B cell (primary cell): ENCODE data around the gene ATP11B. TPM values are rescaled to one million over a fixed set of nuclear protein-coding genes. Genes with fewer than 3 reads are reported as not detected.

ENCODE experiments used
- ATAC-seq: fragments of 200-7000 bp; cut with Tn5 transposase; one replicate; pipeline ENCODE4 v1.10.0; 2021; ENCODE audit warnings: low read depth, mild to moderate bottlenecking, moderate number of reproducible peaks, moderate library complexity
- CTCF ChIA-PET: fragments of 350-600 bp; sonication (Branson Sonifier 250); formaldehyde crosslinking; loops from one replicate; lab custom pipeline; 2021; ENCODE audit warnings: antibody characterized with exemption, inconsistent platforms; lab: Charles Lee
- POLR2A ChIA-PET: fragments of 350-600 bp; sonication (Branson Sonifier 250); formaldehyde crosslinking; loops from one replicate; lab custom pipeline; 2021; ENCODE audit warnings: antibody characterized with exemption; lab: Charles Lee
- DNase-seq: peaks from one replicate; pipeline ENCODE4 v3.0.0; 2013
- H2AFZ ChIP-seq: 2 replicates; pipeline ENCODE4 v1.6.1; 2012; ENCODE audit warnings: mild to moderate bottlenecking, low read depth, low read length; ENCODE audit not compliant: insufficient read depth, poor library complexity, severe bottlenecking
- H3K27ac ChIP-seq, 2 donors: 1 replicate in 1 of 2; 2 replicates in 1 of 2; pipeline ENCODE4 v1.5.1; 2012 to 2013; ENCODE audit warnings: low read length in 2 of 2, mild to moderate bottlenecking in 2 of 2, moderate library complexity in 1 of 2
- H3K27me3 ChIP-seq, 4 experiments: fragments of 200-600 bp in 1 of 4; sonication (generic) in 1 of 4; replicated peaks in 1 of 4; 1 replicate in 2 of 4; 2 replicates in 2 of 4; pipeline versions ENCODE4 v1.6.1 to v1.7.0; 2013 to 2016; ENCODE audit warnings: low read length in 3 of 4, mild to moderate bottlenecking in 2 of 4, mixed read lengths in 1 of 4, moderate library complexity in 1 of 4; ENCODE audit not compliant: insufficient read depth in 4 of 4, control insufficient read depth in 3 of 4; ENCODE audit errors: control extremely low read depth in 1 of 4
- H3K36me3 ChIP-seq, 2 experiments: replicated peaks in 1 of 2; 1 replicate in 1 of 2; 2 replicates in 1 of 2; pipeline versions ENCODE4 v1.6.1 to v1.7.1; 2013; ENCODE audit warnings: low read length in 1 of 2; ENCODE audit not compliant: insufficient read depth in 2 of 2, control insufficient read depth in 1 of 2; ENCODE audit errors: control extremely low read depth in 1 of 2, extremely low read depth in 1 of 2
- H3K4me1 ChIP-seq, 2 donors: fragments of 200-600 bp in 1 of 2; sonication (generic) in 1 of 2; 1 replicate in 1 of 2; 2 replicates in 1 of 2; pipeline versions ENCODE4 v1.5.1 to v1.6.1; 2013 to 2017; ENCODE audit warnings: low read length in 2 of 2; ENCODE audit not compliant: control insufficient read depth in 2 of 2, insufficient read depth in 2 of 2
- H3K4me2 ChIP-seq: replicated peaks from 2 replicates; pipeline ENCODE3; 2012; ENCODE audit warnings: mild to moderate bottlenecking, low read depth, low read length; ENCODE audit not compliant: poor library complexity, severe bottlenecking
- H3K4me3 ChIP-seq, 5 experiments: fragments of 200-600 bp in 1 of 5; sonication (generic) in 1 of 5; 1 replicate in 3 of 5; 2 replicates in 2 of 5; pipeline versions ENCODE4 v1.5.1 to v1.7.0; 2011 to 2016; ENCODE audit warnings: low read length in 4 of 5, mild to moderate bottlenecking in 4 of 5, low read depth in 2 of 5, control low read depth in 1 of 5, moderate library complexity in 1 of 5; ENCODE audit not compliant: insufficient read depth in 1 of 5; ENCODE audit errors: control extremely low read depth in 1 of 5, extremely low read depth in 1 of 5
- H3K79me2 ChIP-seq: fragments of 200-600 bp; sonication (generic); one replicate; pipeline ENCODE4 v1.6.0; 2016; ENCODE audit warnings: low read length; ENCODE audit not compliant: control insufficient read depth, insufficient read depth
- H3K9ac ChIP-seq: fragments of 200-600 bp; sonication (generic); 2 replicates; pipeline ENCODE4 v1.6.1; 2017; ENCODE audit warnings: mild to moderate bottlenecking, low read length, moderate library complexity
- H3K9me3 ChIP-seq, 3 donors: one replicate each; pipeline versions ENCODE4 v1.6.1 to v1.7.1; 2013; ENCODE audit warnings: low read length in 2 of 3; ENCODE audit not compliant: control insufficient read depth in 2 of 3, insufficient read depth in 1 of 3; ENCODE audit errors: control extremely low read depth in 1 of 3
- H4K20me1 ChIP-seq: 2 replicates; pipeline ENCODE4 v1.6.0; 2012; ENCODE audit warnings: mild to moderate bottlenecking, low read length; ENCODE audit not compliant: insufficient read depth, control insufficient read depth, poor library complexity, severe bottlenecking
- H3K27ac Mint-ChIP-seq: one replicate; pipeline ENCODE4 v1.8.0; 2021; ENCODE audit warnings: mixed read lengths
- H3K27me3 Mint-ChIP-seq: one replicate; pipeline ENCODE4 v1.8.0; 2021; ENCODE audit warnings: mixed read lengths
- H3K4me1 Mint-ChIP-seq: one replicate; pipeline ENCODE4 v1.8.0; 2021; ENCODE audit warnings: mixed read lengths
- H3K4me3 Mint-ChIP-seq: one replicate; pipeline ENCODE4 v1.8.0; 2021; ENCODE audit warnings: mixed read lengths
- H3K9me3 Mint-ChIP-seq: one replicate; pipeline ENCODE4 v1.8.0; 2022; ENCODE audit warnings: mixed read lengths; ENCODE audit not compliant: insufficient read depth
- EZH2 ChIP-seq: IDR thresholded peaks from 2 replicates; pipeline ENCODE4 v1.6.1; 2012; ENCODE audit warnings: borderline replicate concordance, low read depth, mild to moderate bottlenecking, moderate library complexity, low read length; ENCODE audit not compliant: insufficient read depth, poor library complexity, severe bottlenecking
- WGBS: methylation state at CpG from one replicate; pipeline ENCODE4 v1.1.5; 2013; ENCODE audit warnings: missing lambda C conversion rate; ENCODE audit not compliant: insufficient coverage; 5-methylcytosine and 5-hydroxymethylcytosine counted together
- intact Hi-C: fragments of 100-400 bp; cut with micrococcal nuclease; formaldehyde crosslinking; loops from one replicate; pipeline ENCODE4 v1.10.0; 2022
- polyA plus RNA-seq: library from polyadenylated mRNA; depleted of rRNA; stranded (reverse); fragments of >200 nt; gene quantifications from 2 replicates; pipeline ENCODE4 v1.2.3, GENCODE V29; 2012
- total RNA-seq, 2 donors: library from RNA; stranded (reverse); fragments of 120-200 nt in 1 of 2; gene quantifications; 1 replicate in 1 of 2; 2 replicates in 1 of 2; pipeline versions ENCODE4 v1.2.3 to v1.2.4, GENCODE V29; 2013 to 2022
- TF ChIP-seq, protein P1 (sequence below): fragments of 200-600 bp; IDR thresholded peaks from one replicate; pipeline ENCODE4 v1.8.0; 2022; ENCODE audit warnings: antibody characterized with exemption, mild to moderate bottlenecking

ATP11B gene
- total and polyA plus RNA-seq, 2 donors (not counting 1 experiment from before 2014, with no cell fraction given), result 14.0 to 81.9 TPM

DNA sequence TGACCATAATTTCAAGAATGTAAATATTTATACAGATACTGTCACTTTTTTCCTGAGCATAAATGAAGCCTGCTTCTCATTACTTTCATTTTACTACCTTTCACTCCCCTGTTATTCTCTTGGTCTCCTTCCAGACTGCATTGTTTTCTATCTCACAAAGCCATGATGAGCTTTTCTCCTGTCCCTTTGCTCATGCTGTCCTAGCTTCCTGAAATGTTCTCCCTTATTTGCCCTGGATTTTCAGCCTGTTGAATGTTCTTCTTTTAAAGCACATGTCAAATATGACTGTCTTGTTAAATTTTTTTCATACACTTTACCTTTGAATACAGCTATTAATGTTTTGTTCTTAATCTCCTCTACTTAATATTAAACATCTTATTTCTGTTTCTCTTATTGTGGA is 31.7 kb downstream of the ATP11B start:
- ChIA-PET CTCF (interaction anchor here (0.5 to 1.2 kb wide), 2 partner anchors 111 to 881 kb away, joined by 3 to 4 read pairs; no protein-coding TSS in a partner anchor), POLR2A (no interaction called here)
- Histone ChIP-seq H3K9ac (no peak overlapping the region), H3K27me3 (no peaks in the 10 kb centered on the region), H3K36me3 (peaks cover 13 to 24% of the 10 kb centered on the region in 2 experiments), H2AFZ (no peak overlapping the region), H3K9me3 (no peaks in the 10 kb centered on the region), H4K20me1 (peaks cover 10% of the 10 kb centered on the region), H3K4me2 (no peak overlapping the region), H3K79me2 (peaks cover 30% of the 10 kb centered on the region), H3K4me3 (no peak overlapping the region), H3K4me1 (no peaks in the 10 kb centered on the region), H3K27ac (no peak overlapping the region)
- TF ChIP-seq EZH2, result no peak
- TF ChIP-seq, protein P1, sequence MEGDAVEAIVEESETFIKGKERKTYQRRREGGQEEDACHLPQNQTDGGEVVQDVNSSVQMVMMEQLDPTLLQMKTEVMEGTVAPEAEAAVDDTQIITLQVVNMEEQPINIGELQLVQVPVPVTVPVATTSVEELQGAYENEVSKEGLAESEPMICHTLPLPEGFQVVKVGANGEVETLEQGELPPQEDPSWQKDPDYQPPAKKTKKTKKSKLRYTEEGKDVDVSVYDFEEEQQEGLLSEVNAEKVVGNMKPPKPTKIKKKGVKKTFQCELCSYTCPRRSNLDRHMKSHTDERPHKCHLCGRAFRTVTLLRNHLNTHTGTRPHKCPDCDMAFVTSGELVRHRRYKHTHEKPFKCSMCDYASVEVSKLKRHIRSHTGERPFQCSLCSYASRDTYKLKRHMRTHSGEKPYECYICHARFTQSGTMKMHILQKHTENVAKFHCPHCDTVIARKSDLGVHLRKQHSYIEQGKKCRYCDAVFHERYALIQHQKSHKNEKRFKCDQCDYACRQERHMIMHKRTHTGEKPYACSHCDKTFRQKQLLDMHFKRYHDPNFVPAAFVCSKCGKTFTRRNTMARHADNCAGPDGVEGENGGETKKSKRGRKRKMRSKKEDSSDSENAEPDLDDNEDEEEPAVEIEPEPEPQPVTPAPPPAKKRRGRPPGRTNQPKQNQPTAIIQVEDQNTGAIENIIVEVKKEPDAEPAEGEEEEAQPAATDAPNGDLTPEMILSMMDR, result no peak
- ATAC-seq (no peak), DNase-seq (no peak)
- Mint-ChIP-seq H3K27ac (no peak overlapping the region), H3K9me3 (no peaks in the 10 kb centered on the region), H3K4me1 (peaks cover 15% of the 10 kb centered on the region), H3K4me3 (no peak overlapping the region), H3K27me3 (no peaks in the 10 kb centered on the region)
- intact Hi-C loops, result no loop called here

DNA sequence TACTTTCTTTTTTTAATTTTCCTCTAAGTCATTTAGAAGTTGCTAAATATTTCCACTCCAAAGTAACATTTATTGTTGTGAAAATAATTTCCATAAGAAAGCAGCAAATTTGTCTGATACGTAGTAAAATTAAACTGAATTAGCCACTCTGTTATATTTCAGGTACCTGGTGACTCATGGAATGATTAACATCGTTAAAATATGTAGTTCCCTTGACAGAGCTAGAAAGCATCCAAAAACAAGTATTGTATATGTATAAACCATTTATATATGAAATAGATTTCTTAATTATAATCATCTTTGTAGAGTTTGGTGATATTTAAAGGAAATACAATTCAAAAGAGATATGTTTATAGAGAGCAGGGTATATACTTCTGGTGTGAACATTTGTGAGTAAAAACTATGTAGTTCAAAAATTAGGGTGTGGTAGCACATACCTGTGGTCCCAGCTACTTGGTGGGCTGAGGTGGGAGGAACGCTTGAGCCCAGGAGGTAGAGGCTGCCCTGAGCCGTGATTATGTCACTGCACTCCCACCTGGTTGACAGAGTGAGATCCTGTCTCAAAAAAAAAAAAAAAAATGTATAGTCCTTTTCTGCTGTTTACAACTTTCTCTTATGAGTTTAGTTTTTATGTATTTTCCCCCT is 36.6 kb downstream of the ATP11B start:
- H3K36me3 ChIP-seq, result peaks cover 25 to 31% of the 10 kb centered on the region in 2 experiments
- ATAC-seq (no peak), DNase-seq (no peak)
- TF ChIP-seq EZH2, result no peak
- TF ChIP-seq, protein P1, result no peak
- intact Hi-C loops, result no loop called here
- H4K20me1 ChIP-seq, result no peaks in the 10 kb centered on the region
- peaks cover 12% of the 10 kb centered on the region for H3K79me2 ChIP-seq
- Mint-ChIP-seq H3K4me1 (peaks cover 10% of the 10 kb centered on the region), H3K27ac (no peak overlapping the region), H3K4me3 (no peak overlapping the region), H3K27me3 (no peaks in the 10 kb centered on the region), H3K9me3 (no peaks in the 10 kb centered on the region)
- ChIA-PET POLR2A (no interaction called here), CTCF (interaction anchor here (2.2 kb wide), 1 partner anchor 114 kb away, joined by 5 read pairs; no protein-coding TSS in a partner anchor)
- H2AFZ ChIP-seq, result no peak overlapping the region
- no peak overlapping the region for H3K27ac ChIP-seq
- H3K4me2 ChIP-seq, result no peak overlapping the region
- no peaks in the 10 kb centered on the region for H3K9me3 ChIP-seq
- H3K9ac ChIP-seq, result no peak overlapping the region
- no peaks in the 10 kb centered on the region for H3K27me3 ChIP-seq
- no peaks in the 10 kb centered on the region for H3K4me1 ChIP-seq
- WGBS, result 100% methylated on average over 1 of the region's 4 CpGs
- no peak overlapping the region for H3K4me3 ChIP-seq
